Esophagus (tissue), 2 donors: ENCODE results near the gene IGFBPL1. TPM values are rescaled to one million over a fixed set of nuclear protein-coding genes. Genes with fewer than 3 reads are reported as not detected.

Experiments used
- H3K27ac ChIP-seq, 2 donors: one replicate each; pipeline ENCODE4 v1.5.1; 2013; ENCODE audit warnings: low read depth in 2 of 2, mild to moderate bottlenecking in 2 of 2, inconsistent platforms in 1 of 2, low read length in 1 of 2, moderate library complexity in 1 of 2
- H3K27me3 ChIP-seq, 2 donors: one replicate each; pipeline ENCODE4 v1.6.1; 2013; ENCODE audit warnings: low read length in 2 of 2, control low read depth in 1 of 2, mild to moderate bottlenecking in 1 of 2; ENCODE audit not compliant: insufficient read depth in 2 of 2, control insufficient read depth in 1 of 2
- H3K36me3 ChIP-seq, 2 donors: one replicate each; pipeline ENCODE4 v1.6.1; 2013; ENCODE audit warnings: low read length in 1 of 2; ENCODE audit not compliant: control insufficient read depth in 2 of 2, insufficient read depth in 2 of 2
- H3K4me1 ChIP-seq, 2 donors: one replicate each; pipeline ENCODE4 v1.6.1; 2013; ENCODE audit warnings: low read length in 1 of 2; ENCODE audit not compliant: control insufficient read depth in 2 of 2, insufficient read depth in 2 of 2
- H3K4me3 ChIP-seq, 2 donors: one replicate each; pipeline ENCODE4 v1.5.1; 2013; ENCODE audit warnings: low read length in 2 of 2, mild to moderate bottlenecking in 2 of 2, low read depth in 1 of 2, moderate library complexity in 1 of 2
- H3K9me3 ChIP-seq, 2 donors: one replicate each; pipeline ENCODE4 v1.6.1; 2013; ENCODE audit warnings: mild to moderate bottlenecking in 2 of 2, low read depth in 1 of 2, low read length in 1 of 2, moderate library complexity in 1 of 2; ENCODE audit not compliant: control insufficient read depth in 2 of 2, insufficient read depth in 1 of 2
- WGBS, 2 donors: extraction: QIAGEN DNeasy Blood & Tissue Kit; methylation state at CpG; one replicate each; pipeline ENCODE4 v1.1.7; 2013; 5-methylcytosine and 5-hydroxymethylcytosine counted together
- polyA plus RNA-seq, 2 donors: library from polyadenylated mRNA; stranded (reverse); fragments of 200-250 nt; gene quantifications; one replicate each; pipeline ENCODE4 v1.2.3, GENCODE V29; 2013
- donor health status: healthy with polysubstance abuse.
- donor health status: Bipolar disorder and iron deficiency.

The IGFBPL1 gene
- polyA plus RNA-seq, 2 donors = 0.02 TPM; not detected in 1

GRCh38 chr9:38360839-38361472 is 63.3 kb downstream of the IGFBPL1 start:
- 79 to 82% methylated on average over 7 of the region's 7 CpGs for WGBS, 2 donors

GRCh38 chr9:38359689-38360385 is 64.4 kb downstream of the IGFBPL1 start:
- H3K27me3 ChIP-seq = no peaks in the 10 kb centered on the region
- H3K27ac ChIP-seq = no peak overlapping the region
- H3K36me3 ChIP-seq = no peaks in the 10 kb centered on the region
- 65 to 68% methylated on average over 5 of the region's 5 CpGs for WGBS, 2 donors
- H3K4me3 ChIP-seq = no peak overlapping the region
- H3K9me3 ChIP-seq = no peaks in the 10 kb centered on the region
- H3K4me1 ChIP-seq = no peaks in the 10 kb centered on the region

More at GRCh38 chr9:38360839-38361472, 63.3 kb downstream of the IGFBPL1 start:
- H3K27me3 ChIP-seq = no peaks in the 10 kb centered on the region
- no peak overlapping the region for H3K27ac ChIP-seq
- H3K36me3 ChIP-seq = no peaks in the 10 kb centered on the region
- H3K9me3 ChIP-seq = no peaks in the 10 kb centered on the region
- H3K4me1 ChIP-seq = no peaks in the 10 kb centered on the region
- H3K4me3 ChIP-seq = no peak overlapping the region

- 70 to 90% methylated on average over 6 of the region's 6 CpGs for WGBS, 2 donors
- no peaks in the 10 kb centered on the region for H3K4me1 ChIP-seq
- H3K27ac ChIP-seq = no peak overlapping the region
- no peaks in the 10 kb centered on the region for H3K36me3 ChIP-seq
- H3K9me3 ChIP-seq = no peaks in the 10 kb centered on the region
- no peaks in the 10 kb centered on the region for H3K27me3 ChIP-seq
- no peak overlapping the region for H3K4me3 ChIP-seq
Observed at GRCh38 chr9:38359297-38359653, 65.0 kb downstream of the IGFBPL1 start.

- Histone ChIP-seq H3K27ac (no peak overlapping the region), H3K36me3 (no peaks in the 10 kb centered on the region), H3K9me3 (no peaks in the 10 kb centered on the region), H3K4me1 (no peaks in the 10 kb centered on the region), H3K27me3 (no peaks in the 10 kb centered on the region), H3K4me3 (no peak overlapping the region)
- WGBS, 2 donors = 74 to 79% methylated on average over 9 of the region's 9 CpGs
Observed at GRCh38 chr9:38358390-38359296, 65.6 kb downstream of the IGFBPL1 start.

- H3K4me1 ChIP-seq = no peaks in the 10 kb centered on the region
- WGBS, 2 donors = 76 to 81% methylated on average over 5 of the region's 5 CpGs
- H3K9me3 ChIP-seq = no peaks in the 10 kb centered on the region
- no peak overlapping the region for H3K27ac ChIP-seq
- no peaks in the 10 kb centered on the region for H3K27me3 ChIP-seq
- H3K36me3 ChIP-seq = no peaks in the 10 kb centered on the region
- H3K4me3 ChIP-seq = no peak overlapping the region
Observed at GRCh38 chr9:38357350-38358114, 66.7 kb downstream of the IGFBPL1 start.

GRCh38 chr9:38356851-38357250 is 67.4 kb downstream of the IGFBPL1 start:
- no peak overlapping the region for H3K27ac ChIP-seq
- no peaks in the 10 kb centered on the region for H3K36me3 ChIP-seq
- no peak overlapping the region for H3K4me3 ChIP-seq
- no peaks in the 10 kb centered on the region for H3K4me1 ChIP-seq
- H3K9me3 ChIP-seq = no peaks in the 10 kb centered on the region
- WGBS, 2 donors = 73 to 82% methylated on average over 5 of the region's 5 CpGs
- no peaks in the 10 kb centered on the region for H3K27me3 ChIP-seq

Other genes with a start within 250 kb of the IGFBPL1 start
- 10 to 100 TPM in 1 of 2 donors, 1 to 10 TPM in 1; 2.9 to 12.3 TPM for gene ALDH1B1, start 31.8 kb downstream of the IGFBPL1 start, polyA plus RNA-seq
- 1 to 10 TPM; 1.2 to 7.1 TPM for gene ANKRD18A, start 196.1 kb upstream of the IGFBPL1 start, polyA plus RNA-seq